WI38 (cell line): ENCODE measurements around the gene SLAIN1.

Experiments used
- H3K4me3 ChIP-seq: 2 replicates; pipeline ENCODE4 v1.5.1; 2011; ENCODE audit warnings: low read depth, mild to moderate bottlenecking, control low read depth, low read length
- TF ChIP-seq, protein P1 (sequence below): IDR thresholded peaks from 2 replicates; pipeline ENCODE4 v1.5.1; 2012; ENCODE audit warnings: low read depth, mild to moderate bottlenecking, control low read depth, low read length

SLAIN1 gene

DNA sequence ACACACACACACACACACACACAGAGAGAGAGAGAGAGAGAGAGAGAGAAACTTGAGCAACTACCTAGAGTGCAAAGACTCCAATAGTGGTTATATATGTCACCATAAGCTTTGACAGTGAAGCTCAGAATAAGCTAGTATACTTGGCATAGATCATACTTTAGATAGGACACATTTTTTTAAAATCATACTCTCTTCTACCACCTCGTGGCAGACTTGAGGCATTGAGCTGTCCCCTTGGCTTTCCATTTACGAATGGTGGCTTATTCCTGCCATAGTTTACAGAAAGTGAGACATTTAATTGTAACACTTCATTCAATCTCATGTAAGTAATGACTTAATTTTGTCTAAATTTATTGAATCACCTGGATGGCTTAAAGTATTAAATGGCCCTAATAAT is 112.9 kb downstream of the SLAIN1 start:
- TF ChIP-seq, protein P1, sequence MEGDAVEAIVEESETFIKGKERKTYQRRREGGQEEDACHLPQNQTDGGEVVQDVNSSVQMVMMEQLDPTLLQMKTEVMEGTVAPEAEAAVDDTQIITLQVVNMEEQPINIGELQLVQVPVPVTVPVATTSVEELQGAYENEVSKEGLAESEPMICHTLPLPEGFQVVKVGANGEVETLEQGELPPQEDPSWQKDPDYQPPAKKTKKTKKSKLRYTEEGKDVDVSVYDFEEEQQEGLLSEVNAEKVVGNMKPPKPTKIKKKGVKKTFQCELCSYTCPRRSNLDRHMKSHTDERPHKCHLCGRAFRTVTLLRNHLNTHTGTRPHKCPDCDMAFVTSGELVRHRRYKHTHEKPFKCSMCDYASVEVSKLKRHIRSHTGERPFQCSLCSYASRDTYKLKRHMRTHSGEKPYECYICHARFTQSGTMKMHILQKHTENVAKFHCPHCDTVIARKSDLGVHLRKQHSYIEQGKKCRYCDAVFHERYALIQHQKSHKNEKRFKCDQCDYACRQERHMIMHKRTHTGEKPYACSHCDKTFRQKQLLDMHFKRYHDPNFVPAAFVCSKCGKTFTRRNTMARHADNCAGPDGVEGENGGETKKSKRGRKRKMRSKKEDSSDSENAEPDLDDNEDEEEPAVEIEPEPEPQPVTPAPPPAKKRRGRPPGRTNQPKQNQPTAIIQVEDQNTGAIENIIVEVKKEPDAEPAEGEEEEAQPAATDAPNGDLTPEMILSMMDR: peak; percentile 25; the same call in 1 of the 2 replicates
- H3K4me3 ChIP-seq: no peak overlapping the region

DNA sequence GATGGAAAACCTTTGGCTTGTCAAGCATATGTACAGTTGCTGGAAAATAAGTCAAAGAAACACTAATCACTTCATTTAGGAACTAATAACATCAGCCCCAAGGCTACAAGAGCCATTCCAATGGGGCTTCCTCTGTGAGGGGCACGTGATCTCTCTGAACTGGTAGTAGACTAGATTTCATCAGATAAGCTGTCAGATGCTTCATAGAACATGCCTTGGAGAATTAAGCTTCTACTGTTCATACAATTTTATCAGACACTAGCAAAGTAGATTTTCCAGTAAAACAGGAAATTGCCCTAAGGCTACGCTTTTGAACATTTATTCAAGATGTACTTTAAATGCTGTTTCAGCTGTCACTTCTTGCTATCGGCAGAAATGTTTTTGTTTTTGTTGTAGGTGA is 113.4 kb downstream of the SLAIN1 start:
- TF ChIP-seq, protein P1: no peak
- no peak overlapping the region for H3K4me3 ChIP-seq

DNA sequence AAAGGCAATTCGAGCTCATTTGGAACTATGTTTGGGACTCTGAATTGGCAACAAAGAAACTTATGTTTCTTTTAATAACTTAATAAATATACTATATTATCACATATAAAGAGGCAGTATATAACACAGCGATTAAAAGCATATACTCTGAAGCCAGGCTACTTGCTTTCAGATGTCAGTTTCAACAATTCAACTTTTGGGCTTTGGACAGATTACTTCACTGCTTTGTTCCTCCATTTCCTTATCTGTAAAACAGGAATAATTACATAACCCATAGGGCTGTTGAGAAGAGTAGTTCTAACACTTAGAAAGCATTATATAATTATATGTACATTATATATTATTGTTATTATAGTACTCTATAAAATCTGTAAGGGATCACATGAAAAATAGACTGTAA is 113.9 kb downstream of the SLAIN1 start:
- TF ChIP-seq, protein P1: no peak
- H3K4me3 ChIP-seq: no peak overlapping the region

DNA sequence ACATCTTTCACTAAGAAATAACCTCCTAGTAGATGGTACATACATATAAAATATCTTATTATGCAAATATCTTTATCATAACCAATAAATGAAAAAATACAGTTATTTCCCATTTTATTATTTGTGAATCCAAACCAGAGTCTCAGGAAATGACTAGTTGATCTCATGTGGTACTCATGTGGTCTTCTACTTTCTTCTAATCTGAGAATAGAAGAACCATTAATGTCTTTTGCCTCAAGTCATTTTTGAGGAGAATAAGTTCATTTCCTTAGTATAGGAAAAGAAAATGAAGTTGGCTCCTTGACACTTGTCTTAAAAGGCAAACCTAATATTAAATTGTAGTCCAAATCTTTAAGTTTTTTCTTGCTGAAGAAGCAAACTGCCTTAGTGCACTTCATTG is 114.5 kb downstream of the SLAIN1 start:
- H3K4me3 ChIP-seq: no peak overlapping the region
- TF ChIP-seq, protein P1: no peak
